Measurements from ENCODE around the gene HDHD5.

DNA sequence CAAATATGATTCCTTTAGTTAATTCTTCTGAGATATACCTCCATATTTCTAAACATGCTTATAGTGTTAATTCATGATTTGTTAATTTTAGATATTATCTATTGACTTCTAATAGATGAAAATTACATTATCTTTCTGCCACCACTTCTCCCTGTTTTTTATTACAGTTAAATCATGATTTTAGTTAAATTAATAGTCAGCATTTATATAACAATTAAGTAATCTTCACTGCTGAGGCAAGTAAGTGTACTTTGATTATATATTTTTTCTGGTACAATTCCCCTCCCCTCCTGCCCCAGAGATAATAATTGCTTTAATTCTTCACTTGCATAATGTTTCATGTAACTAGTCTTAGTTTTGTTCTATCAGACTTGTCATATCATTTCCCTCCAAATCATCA is 68.5 kb downstream of the HDHD5 start:
- TF ChIP-seq CTCF (IDR thresholded peaks at IDR 0.05; ENCODE audit: insufficient read depth, low read depth, low read length) (no peak), EZH2 (IDR thresholded peaks at IDR 0.05; ENCODE audit: insufficient read depth, low read length) (no peak)
